Iris pigment epithelial cell (primary cell): Measurements from ENCODE around the gene STXBP5.

Experiments
- DNase-seq: peaks from one replicate; pipeline ENCODE4 v3.0.0-alpha.2; 2011; ENCODE audit warnings: low read depth

Gene STXBP5

DNA sequence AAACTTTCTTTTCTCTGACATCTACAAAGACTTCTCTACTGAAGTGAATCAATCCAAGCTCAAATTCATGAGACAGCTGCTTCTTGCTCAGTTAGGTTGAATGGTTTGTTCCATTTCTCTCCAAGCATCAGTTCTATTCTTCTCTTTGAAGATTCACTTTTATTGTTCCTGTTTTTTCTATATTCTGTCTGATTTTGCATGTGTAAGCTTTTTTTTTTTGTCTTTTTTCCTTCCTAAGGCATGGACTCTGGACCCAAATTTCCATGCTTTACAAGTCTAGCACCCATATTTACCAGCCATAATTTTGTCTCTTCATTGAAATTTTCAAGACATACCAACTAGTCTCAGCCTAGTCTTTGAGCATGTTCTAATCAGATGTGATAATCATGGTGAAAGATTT lies 25.9 kb upstream of the STXBP5 start:
- DNase-seq, result no peak

DNA sequence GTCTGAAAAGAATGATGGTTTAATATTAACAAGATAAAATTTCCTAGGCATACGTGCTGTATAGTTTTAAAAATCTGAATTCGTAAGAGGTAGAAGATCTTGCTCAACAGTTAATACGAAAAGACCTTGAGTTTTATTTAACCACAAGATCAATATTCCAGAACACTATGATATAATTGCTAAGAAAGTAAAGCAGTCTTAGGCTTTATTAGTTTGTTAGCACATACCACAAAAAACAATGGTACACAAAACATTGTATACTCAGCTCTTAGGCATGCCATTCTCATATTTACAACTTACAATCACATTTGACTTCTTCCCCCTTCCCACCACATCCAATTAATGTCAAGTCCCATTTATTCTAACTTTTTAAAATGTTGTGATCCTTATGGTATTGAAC lies 24.4 kb upstream of the STXBP5 start:
- DNase-seq, result no peak

DNA sequence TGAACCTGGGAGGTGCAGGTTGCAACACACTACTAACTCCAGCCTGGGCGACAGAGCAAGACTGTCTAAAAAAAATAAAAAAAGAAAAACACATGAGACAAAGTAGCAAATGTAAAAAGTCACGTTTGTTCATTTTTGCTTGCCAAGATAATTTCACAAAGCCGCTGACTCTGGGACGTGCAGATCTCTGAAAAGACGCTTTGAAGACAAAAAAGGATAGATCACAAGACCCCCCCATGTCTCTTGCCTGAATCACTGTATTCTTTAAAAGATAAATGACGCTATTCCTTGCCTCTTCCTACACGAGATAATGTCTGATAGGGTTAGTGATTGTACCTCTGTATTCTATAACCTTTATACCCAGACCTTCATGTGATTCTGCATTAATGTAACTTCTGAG lies 23.3 kb upstream of the STXBP5 start:
- DNase-seq, result no peak

DNA sequence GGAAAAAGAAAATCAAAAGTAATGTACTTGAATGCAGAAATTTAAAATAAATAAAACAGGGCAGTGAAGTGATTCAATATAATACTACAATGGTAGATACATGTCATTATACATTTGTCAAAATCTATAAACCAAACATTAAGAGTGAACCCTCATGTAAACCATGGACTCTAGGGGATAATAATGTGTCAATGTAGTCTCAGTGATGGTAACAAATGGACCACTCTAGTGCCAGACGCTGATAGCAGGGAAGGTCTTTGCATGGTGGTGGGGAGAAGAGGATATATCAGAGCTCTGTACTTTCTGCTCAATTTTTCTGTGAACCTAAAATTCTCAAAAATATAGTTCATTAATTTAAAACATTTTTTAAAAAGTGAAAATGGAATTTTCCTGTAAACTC lies 19.8 kb upstream of the STXBP5 start:
- DNase-seq, result no peak

GRCh38 chr6:147185216-147185615 lies 19.0 kb upstream of the STXBP5 start:
- DNase-seq, result no peak

DNA sequence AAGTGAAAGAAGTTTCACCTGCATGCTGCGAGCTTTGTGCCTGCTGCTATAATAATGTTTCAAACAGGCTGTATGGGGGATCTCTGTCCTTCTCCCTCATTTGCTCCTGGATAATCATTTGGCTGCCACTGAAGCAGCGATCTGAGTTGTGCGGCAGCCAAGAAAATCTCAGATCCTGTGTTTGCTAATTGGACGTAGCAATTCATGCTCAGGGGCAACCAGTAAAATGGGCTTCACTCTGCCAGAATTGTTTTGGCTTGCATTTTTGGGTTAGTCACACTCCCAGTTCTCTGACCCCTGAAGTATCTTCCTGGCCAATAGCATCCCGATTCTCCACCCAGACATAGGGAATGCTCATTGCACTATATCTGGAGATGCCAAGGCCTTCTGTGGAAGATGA lies 13.7 kb upstream of the STXBP5 start:
- DNase-seq, result no peak

GRCh38 chr6:147192278-147192911 lies 11.8 kb upstream of the STXBP5 start:
- DNase-seq, result no peak

DNA sequence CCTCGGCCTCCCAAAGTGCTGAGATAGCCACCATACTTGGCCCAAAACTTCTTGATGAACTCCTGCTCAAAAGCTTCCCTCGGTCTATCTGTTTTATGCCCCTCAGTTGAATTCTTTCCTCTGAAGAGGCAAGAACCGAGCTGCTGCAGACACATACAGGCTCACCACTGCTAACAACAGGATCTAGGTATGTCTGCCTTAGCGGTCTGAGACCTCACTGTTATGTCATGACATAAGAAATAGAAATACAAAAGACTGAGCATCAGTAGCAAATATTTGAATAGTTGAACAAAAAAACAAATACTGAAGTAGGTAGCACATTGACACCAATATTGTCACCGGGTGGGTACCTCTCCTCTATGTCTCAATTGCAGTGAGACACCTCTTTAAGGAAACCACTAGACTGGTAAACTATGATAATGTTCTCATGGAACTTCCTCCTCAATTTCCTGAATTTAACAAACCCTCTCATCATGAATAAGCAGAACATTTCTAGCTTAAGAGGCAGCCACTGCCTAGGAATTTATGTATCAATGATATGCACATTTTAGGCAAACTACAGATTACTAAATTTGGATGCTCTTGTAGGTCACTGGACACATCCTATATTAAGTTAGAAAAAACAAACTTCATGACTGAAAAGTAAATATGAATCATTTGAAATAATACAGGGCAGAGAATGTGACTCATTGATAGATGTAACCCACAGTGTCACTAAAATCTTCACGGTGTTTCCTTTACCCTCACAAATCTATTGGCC lies 9.4 kb upstream of the STXBP5 start:
- peak; percentile 26 for DNase-seq

GRCh38 chr6:147195510-147195909 lies 8.7 kb upstream of the STXBP5 start:
- DNase-seq, result no peak

GRCh38 chr6:147195987-147196386 lies 8.2 kb upstream of the STXBP5 start:
- DNase-seq, result no peak

DNA sequence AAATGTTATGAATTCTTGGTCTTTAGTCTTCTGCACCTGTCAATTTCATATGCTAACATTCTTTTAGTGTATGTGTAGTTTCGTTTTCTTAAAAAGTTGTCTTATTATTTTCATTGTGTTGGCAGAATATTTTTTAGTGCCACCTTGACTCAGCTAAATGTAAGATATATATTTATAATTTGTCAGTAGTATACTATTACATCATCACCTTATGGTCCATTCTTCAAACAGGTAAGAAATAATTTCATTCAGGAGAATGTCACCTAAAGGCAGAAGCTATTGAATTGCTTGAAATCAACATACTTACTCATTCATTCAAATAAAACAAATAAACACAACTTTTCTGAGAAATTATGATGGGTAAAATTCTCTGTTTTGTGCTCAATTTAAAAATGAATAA lies 3.5 kb upstream of the STXBP5 start:
- DNase-seq, result no peak

GRCh38 chr6:147201885-147202515 lies 2.2 kb upstream of the STXBP5 start:
- peak; percentile 54 for DNase-seq

DNA sequence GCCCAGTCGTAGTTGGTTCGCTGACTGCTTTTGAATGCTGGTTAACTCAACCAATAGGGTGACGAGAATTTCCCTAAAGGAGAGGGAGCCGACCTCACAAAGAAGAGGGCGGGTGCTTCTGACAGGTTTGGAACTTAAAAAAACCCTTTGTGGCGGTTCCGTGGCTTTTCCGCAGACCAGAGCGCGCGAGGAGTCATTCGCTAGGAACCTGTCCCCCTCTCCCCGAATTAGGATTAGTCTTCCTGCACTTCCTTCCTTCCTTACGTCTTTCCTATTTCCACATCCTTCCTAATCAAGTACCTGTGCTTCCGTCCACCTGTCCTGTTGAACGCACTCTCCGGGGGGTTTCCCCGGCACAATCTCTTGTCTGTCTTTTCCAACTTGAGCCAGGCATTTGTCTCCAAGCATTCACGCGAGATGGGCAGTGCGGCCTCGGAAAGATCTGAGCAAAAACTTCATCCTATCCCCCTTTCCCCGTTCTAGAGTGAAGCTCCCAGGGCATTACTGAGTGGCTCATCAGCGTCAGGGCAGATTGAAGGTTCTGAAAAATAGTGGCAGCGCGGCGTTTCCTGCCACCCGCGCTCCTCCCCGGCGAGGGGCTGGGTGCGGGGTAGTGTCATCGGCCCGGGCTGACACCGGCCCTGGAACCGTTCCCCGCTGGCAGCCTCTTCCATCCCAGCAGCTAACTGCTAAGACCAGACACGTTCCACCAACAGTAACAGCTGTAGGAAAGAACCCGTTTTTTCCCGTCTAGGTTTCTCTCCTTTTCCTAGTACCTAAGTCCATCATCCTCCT lies 1.5 kb upstream of the STXBP5 start:
- peak; percentile 99 for DNase-seq

DNA sequence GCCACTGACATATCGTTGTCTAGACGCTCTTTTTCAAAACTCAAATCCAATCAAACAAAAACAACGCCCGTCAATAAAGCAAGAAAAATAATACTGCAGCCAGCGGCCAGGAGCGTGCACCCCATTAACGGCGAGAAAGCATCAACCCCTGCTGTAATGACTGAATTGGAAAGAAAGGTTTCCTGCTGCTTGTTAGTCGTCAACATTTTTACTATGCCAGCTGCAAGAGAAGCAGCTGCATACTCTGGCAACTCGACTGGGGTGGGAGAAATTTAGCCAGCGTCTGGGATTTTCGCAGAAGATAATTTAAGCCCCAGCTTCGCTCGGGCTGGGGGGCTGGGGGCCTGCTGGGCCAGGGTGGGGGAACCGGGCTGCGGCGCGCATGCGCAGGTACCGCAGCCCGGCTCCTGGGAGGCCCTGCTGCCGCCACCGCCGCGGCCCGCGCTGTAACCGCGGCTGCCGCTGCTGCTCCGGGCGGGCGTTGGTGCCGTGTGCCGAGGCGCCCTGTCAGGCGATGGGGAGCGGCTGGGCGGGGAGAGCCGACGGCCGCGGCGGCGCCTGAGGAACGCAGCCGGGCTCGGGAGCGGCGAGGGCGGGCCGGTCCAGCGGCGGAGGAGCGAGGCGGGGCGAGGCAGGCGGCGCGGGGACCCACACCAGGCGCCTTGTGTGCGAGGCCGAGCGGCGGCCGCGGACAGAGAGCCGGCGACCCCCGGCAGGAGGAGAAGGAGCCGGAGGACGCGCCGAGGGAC lies 732 bp upstream of the STXBP5 start:
- DNase-seq, result peak; percentile 83

GRCh38 chr6:147204843-147205311 lies 660 bp downstream of the STXBP5 start:
- DNase-seq, result no peak

DNA sequence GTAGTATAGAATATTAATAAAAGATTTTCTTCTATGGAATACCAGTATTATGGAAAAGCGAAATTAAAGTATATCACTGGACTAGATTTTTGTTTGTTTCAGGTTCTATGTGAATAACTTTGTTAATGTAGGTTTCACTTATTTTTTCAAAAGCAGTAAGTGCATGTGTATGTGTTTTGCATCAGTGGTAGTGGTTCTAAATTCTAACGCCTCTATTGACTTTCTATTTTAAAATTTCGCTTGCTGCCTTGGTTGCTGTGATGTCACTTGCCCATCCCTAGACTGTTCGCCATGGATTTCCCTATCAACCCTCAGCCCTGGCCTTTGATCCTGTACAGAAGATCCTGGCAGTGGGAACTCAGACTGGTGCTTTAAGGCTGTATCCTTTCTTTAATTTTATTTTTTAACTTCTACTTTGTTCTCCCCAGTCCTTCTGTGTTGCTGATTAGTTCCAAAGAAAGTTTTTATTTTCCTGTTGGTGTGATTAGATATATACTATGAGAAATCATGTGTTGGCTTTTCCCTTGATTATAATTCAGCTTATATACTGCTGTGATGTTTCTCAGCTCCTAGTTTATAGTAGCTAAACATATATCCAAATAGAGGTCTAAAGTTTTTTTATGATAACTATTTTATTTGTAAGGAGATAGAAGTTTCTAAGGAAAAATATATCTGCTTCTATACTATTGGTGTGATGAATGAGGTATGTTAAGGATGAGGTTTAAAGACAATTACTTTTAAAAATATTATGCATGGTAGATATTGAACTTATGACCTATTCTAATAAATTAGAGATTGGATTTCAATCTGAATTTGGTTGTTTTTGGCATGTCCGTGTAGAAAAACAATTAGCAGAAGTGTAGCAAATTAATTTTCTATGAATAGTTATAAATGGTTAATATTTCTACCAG lies 1.7 kb downstream of the STXBP5 start:
- DNase-seq, result peak; percentile 31

DNA sequence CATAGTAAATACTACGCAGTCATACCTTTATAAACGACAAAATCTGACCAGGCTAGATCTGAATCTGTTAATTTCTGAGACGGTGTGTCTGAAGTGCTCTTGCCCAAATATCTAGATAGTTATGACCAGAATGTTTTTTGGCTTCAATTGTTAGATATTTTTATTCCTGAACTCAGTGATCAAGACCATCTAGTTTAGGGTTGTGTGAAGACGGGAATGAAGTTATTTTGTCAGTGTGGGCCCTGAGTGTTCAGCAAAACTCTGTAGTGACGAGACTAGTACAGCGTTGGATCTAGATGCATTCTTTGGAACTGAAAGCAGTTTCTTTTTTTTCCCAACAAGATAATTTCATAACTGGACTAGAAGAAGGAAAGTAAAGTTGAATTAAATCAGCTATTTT lies 3.1 kb downstream of the STXBP5 start:
- DNase-seq, result peak; percentile 27

DNA sequence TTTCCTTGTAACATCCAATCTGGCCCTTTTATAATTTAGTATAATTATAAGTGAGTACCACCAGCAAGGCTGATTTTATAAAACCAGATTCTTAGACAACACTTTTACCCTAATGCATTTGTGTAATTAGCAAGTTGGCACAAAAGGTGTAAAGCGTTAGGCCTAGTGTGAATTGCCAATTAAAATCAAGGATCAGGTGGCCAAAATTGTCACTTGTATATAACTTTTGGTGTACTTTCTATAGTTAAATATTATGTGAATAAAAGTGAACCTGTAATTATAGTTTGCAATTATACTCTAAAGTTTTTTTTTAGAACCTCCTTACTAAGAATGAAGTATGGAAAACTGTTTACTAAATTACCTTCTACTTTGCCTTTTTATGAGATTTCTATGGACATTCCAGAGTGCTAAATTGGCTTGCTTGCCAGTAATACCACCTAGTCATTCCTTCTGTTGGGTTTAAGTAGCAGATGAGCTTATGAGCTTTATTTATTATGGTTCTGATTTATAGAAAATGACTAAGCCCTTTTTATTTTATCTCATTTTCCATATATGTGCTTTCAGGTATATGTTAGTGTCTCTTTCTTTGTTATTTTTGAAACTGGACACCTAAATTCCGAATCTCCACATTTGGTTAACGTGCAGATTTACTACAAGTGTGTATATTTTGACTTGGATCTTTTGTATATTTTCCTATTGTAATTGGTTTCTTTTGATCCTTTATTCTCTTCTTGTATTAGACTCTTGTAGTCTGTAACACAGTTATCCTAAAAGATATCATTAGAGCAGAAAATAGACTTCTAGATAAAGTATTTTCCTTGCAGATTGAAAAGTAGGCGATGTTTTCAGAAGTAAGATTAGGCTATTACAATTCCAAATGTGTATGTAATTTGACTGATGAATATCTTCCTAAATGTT lies 3.9 kb downstream of the STXBP5 start:
- no peak for DNase-seq

DNA sequence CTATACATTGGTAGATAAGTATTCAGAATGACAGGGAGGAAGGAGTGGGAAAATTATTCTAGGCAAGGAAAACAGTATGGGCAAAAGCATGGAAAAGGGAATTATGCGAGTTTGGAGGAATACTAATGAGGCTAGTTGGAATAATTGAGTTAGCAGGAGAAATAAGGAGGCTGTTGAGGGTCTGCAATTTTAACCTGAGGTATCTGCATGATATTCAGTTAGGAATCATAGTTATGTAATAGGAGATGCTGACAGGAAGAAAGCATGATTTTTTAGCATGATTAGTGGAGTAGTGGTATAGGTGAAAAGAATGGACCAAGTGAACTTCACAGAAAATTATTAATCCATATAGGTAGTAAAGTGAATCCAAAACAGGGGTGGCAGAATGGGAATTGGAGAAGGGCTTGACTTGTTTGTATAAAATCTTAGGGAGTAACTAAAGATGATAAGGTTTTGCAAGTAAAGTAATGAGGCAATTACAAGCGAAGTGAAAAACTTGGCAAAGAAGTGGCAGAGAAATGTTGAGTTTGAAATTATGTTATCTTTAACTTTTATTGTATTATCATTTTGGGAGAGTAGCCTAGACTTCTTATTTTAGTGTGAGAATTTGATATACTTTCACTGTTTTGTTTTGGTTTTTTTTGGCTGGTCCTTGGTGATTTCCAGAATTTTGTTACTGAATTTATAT lies 5.7 kb downstream of the STXBP5 start:
- no peak for DNase-seq
